GM18517 (cell line): Measurements from ENCODE around the gene EPAS1.
A peak's percentile ranks its signal among the peaks of the same experiment; 100 is the strongest.

Source experiments
- ATAC-seq: cut with Tn5 transposase; IDR thresholded peaks from one replicate; pipeline ENCODE4 v1.9.1; 2021; ENCODE audit warnings: mild to moderate bottlenecking, moderate library complexity; ENCODE audit not compliant: unreplicated experiment

The EPAS1 gene

DNA sequence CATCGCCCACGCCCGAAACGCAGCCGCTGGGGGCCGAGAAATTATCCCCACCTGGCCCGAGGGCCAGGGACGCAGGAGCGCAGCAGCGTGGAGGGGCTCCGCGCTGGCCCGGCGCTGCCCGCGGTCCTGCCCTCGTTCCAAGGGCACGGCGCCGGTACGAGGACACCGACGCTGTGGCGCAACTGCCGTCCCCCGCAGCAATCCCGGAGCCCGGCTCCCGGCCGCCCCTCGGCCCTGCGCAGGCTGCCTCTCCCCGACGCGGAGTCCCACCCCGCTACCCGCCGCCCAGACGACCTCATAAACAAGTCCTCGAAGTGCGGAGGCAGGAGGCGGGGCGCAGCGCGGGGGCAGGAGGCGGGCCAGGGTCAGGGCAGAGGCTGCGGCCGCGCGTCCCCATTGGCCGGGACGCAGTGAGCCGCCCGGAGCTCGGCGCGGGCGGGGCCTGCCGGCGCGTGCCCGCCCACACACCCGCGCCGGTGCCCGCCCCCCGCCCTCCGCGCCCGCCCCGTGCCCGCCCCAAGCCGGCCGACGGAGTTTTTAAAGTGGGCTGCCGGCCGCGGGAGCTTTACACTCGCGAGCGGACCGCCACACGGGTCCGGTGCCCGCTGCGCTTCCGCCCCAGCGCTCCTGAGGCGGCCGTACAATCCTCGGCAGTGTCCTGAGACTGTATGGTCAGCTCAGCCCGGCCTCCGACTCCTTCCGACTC, at the start of gene EPAS1:
EPAS1 (plus strand) TSS at position 568 of the 706 bp plus-strand sequence. CDS start 505 bp downstream, outside the sequence.
- peak; percentile 62 for ATAC-seq

DNA sequence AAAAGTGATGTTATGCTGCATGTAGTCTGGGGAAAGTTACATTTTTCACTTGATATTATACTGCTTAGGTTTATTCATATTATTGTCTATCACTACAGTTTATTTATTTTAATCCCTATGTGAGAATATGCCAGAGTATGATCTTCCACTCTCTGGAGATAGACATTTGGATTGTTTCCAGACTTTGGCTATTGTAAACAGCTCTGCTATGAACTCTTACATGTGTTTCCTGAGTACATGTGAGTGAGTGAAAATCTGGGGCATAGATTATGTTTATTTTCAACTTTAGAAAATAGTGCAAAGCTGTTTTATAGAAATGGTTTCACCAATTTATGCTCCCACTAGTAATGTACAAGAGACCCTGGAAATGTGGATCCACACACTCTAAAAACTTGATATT, 49.0 kb upstream of the EPAS1 start:
- ATAC-seq, result no peak

DNA sequence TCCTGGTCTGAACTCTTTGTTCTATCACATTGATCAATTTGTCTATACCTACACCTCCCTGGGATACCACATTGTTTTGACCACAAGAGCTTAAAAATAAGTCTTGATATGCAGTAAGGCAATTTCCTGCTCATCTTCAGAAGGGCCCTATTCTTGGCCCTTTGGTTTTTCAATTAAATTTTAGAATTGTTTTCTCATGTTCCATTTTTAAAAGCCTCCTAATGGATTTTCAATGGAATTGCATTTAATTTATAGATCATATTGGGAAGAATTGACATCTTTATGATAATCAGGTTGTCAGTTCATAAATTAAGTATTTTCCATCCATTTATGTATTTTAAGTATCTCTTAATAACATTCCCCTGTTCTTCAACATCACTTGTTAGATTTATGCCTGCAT, 47.6 kb upstream of the EPAS1 start:
- ATAC-seq, result no peak

DNA sequence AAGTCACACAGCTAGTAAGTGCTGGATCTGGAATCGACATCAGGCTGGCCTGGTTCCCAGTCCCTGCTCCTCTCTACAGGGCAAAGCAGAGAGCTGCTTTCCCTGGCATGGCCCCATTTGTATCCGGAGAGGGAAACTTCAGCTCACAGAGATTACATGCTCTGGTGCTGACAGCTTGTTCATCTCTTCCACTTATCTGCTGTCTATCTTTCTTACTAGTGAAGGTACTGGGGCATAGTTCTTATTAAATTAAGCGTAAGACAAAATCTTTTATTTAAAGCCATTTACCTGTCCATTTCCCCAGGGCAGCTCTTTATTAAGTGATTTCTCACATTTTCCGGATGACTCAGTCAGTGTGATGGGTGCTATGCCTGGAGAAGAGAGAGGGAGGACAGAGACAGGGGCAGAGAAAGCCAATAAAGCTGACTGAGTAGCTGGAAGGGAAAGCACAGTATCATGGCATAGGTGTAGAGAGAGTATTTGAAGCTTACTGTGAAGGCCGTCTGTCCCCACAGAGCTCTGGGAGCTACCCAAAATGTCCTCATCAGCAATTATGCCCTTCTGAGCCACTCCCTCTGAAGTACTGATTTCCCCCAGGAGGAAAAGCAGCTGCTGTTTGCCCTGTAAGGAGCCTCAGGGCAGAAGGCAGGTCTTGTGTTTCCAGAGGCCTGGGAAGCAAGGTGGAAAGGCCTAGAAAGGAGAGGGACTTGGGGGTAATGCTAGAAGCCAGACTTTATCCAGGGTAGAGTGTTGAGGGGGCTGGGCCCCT, 44.1 kb upstream of the EPAS1 start:
- ATAC-seq, result no peak

- no peak for ATAC-seq
Observed at GRCh38 chr2:46254474-46254873, 42.7 kb upstream of the EPAS1 start.

GRCh38 chr2:46256563-46257142, 40.6 kb upstream of the EPAS1 start:
- no peak for ATAC-seq

DNA sequence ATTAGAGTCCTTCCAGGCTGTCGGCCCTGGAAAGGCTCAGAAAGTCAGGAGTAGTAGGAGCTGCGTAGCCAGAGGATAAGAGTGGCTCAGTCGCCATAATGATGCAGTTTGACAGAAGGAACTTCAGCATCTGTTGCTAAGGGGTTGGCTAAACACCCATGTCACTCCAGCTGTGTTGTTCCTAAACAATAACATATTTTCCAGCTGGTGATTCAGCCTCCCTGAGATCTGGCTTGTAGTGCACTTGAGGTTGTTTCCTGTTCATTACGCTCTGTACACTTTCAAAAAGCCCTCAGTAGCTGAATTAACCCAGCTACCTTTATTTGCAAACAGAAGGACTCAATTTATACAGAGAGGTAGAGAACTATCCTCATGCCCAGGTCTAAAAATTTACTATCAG, 39.7 kb upstream of the EPAS1 start:
- ATAC-seq, result no peak

GRCh38 chr2:46257980-46258379, 39.2 kb upstream of the EPAS1 start:
- no peak for ATAC-seq

DNA sequence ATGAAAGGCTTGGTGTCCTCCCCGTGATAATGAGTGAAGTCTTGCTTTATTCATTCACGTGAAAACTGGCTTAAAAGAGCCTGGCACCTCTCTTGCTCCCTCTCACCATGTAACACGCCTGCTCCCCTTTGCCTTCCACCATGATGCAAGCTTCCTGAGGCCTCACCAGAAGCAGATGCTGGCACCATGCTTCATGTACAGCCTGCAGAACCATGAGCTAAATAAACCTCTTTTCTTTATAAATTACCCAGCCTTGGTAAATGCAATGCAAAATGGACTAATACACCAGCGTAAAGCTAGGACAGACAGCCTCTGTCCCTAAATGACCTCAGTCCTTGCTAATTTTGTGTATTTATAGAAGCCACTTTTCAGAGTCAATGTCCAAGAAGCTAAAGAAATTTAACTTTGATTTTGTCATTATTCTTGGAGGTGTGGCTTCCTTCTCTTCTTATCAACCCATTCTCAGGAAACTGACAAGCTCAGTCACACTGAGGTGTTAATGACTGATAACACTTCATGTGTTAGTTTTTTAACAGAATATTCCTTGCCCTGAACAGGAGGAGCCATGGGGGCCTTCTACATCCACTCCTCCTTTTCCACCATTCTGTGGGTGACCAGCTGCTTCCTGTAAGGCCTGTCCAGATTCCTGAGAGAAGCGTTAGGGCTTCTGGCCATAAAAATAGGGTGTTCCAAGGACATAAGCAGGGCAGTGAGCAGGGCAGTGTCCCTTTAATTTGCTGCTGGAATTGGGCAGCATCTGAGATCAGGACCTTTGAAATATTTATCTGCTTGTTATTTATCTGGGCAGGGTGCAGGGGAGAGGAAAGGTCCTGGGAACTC, 38.0 kb upstream of the EPAS1 start:
- ATAC-seq, result no peak

DNA sequence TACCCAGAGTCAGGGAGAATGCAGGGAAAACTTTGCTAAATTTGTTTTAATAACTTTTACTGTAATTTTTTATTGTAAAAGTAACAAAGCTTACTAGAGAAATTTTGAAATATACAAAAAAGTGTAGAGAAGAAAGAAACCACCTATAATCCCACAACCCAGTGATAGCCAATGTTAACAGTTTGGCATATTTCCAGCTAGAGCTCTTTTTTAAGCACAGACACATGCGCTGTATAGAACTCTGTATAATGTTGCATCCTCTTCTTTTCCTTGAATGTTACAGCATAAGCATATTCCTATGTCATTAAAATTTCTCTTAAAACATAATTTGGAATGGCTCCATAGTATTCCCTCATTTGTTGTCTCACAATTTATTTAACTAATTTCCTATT, 37.4 kb upstream of the EPAS1 start:
- ATAC-seq, result no peak

DNA sequence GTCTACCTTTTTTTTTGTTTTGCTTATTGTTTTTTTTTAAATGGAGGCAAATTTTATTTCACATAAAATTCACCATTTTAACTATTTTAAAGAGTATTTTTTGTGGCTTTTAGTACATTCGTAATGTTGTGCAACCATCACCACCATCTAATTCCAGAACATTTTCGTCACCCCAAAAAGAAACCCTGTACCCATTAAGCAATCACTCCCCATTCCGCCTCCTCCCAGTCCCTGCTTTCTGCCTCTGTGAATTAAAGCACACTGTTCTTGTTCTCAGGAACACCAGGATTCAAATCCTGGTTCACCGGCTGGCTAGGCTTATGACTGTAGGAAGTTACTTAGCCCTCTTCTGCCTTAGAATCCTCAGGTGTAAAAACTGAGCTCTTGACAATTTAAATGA, 36.9 kb upstream of the EPAS1 start:
- no peak for ATAC-seq

GRCh38 chr2:46262248-46262938, 34.8 kb upstream of the EPAS1 start:
- no peak for ATAC-seq

DNA sequence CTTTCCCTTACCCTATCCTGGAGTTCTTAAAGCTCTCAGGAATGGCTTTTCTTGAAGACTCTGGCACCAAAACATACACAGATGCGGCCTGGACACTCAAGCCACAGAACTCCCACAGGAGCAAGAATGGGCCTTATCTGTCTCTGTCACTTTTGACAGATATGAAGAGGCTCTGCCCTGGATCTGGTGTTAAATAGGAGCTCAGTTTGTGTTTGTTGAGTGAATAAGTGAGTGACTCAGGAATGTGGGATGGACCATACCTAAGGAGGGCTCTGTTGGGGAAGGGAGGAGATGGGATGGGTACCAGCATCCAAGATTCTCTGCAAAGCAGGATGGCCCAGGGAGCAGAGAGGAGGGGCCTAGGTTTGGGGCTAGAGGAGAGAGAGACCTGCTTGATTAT, 33.9 kb upstream of the EPAS1 start:
- ATAC-seq, result no peak

DNA sequence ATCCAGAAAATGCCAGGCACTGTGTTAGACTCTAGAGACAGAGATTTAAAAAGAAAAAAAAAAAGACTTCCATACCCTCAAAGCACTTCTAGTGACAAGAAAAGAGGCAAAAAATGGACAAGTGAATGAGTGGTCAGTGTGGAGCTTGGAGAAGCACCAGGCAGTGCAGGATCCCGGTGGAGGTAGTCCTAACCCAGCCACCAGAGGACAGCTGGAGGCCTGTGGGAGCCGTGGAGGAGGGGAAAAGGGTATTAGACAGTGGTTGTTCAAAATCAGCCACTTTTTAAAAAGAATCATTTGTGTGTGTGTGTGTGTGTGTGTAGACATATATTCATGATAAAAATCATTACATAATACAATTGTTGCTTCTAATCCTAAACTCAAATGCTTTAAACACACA, 32.8 kb upstream of the EPAS1 start:
- ATAC-seq, result no peak

DNA sequence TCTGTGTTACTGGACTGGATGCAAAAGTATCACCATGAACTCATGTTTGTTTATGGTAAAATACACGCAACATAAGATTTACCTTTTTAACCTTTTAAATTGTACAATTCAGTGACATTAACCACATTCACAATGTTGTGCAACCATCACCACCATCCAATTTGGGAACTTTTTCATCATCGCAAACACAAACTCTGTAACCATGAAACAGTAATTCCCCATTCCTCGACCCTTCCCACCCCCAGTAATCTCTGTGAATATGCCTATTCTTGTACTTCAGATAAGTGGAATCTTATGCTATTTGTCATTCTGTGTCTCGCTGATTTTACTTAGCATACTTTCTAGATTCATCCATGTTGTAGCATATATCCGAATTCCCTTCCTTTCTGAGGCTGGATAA, 31.1 kb upstream of the EPAS1 start:
- no peak for ATAC-seq

- ATAC-seq, result no peak
Observed at GRCh38 chr2:46267616-46268015, 29.6 kb upstream of the EPAS1 start.

DNA sequence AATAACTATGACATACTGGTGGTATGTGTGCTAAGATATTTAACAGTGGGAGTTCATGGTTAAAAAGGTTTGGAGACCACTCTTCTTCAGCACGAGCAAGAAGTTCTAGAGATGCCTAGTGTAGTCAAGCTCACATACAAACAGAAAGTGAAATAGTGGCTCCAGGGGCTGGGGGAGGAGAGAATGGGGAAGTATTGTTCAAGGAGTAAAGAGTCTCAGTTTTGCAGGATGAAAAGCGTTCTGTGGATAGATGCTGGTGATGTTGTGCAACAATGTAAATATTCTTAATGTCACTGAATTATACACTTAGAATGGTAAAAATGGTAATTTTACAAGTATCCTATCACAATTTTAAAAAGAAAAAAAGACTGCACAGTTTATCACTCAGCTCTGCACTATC, 29.0 kb upstream of the EPAS1 start:
- ATAC-seq, result peak; percentile 56

GRCh38 chr2:46269001-46269400, 28.2 kb upstream of the EPAS1 start:
- ATAC-seq, result no peak

DNA sequence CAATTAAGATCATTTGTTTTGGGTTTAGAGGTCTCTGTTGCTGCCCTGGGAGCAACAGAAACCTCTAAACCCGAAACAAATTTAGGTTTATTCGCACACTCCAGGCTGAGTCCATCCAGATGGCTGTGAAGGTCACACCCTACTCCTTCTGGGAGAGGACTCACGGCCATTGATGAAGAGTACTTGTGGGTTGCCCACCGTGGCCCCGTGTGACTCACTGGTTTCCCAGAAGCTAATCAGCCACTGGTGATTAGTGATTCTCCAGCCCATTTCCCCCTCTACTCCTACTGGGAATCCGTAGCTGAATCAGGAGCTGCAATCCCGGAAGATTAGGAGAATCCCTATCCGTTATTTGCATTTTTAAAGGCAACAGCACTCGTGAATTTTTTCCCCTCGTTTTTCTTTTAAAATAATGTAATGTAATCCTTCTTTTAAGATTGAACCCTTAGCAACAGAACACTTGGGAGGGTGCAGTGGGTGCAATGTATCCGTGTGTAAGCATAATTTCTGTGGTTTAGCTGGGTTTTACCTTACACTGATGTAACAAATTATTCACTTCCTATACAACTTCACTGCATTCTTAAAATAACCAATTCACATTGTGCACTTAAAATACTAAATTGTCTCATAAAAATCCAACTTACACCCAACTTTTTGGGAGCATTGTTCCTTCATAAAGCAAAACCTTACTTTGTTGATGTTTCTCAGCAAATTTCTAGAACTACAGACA, 27.5 kb upstream of the EPAS1 start:
- no peak for ATAC-seq

DNA sequence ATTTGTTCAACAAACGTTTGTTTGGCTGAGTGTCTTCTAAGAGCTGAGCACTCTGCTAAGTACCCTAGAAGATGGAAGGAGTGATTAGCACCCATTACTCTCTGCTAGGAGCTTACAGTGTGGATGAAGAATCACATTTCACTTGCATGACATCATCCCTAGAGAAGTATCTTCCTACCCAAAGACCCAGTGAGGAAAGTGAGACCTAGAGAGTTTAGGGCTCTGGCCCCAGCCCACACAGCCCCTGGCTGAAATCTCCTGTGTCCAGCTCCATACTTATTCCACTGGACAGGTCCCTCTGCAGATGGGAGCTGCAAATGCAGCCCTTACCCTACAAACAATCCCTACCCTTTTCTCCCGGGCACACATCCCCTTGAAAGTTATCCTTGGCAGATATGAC, 26.8 kb upstream of the EPAS1 start:
- ATAC-seq, result no peak
